Measurements from ENCODE around the gene OR1B1.

DNA sequence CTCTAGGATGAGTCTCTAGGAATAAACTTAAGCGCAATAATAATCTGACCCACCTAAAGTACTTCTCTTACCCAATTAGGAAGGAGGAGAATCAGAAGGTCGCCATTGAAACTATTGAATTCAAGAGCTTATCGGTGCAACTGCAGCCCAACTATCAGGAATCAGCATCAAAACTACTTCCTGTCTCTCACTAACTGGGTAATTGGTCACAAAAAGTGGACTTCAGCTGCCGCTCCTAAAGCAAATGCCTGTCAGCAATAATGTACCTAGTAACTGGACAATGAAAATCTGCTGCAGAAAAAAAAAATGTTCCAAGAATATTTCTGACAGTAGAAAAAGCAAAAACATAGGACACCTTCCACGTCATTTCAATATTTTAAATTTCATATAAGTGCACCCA is 77.6 kb downstream of the OR1B1 start:
- TF ChIP-seq, protein P1, sequence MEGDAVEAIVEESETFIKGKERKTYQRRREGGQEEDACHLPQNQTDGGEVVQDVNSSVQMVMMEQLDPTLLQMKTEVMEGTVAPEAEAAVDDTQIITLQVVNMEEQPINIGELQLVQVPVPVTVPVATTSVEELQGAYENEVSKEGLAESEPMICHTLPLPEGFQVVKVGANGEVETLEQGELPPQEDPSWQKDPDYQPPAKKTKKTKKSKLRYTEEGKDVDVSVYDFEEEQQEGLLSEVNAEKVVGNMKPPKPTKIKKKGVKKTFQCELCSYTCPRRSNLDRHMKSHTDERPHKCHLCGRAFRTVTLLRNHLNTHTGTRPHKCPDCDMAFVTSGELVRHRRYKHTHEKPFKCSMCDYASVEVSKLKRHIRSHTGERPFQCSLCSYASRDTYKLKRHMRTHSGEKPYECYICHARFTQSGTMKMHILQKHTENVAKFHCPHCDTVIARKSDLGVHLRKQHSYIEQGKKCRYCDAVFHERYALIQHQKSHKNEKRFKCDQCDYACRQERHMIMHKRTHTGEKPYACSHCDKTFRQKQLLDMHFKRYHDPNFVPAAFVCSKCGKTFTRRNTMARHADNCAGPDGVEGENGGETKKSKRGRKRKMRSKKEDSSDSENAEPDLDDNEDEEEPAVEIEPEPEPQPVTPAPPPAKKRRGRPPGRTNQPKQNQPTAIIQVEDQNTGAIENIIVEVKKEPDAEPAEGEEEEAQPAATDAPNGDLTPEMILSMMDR (IDR thresholded peaks at IDR 0.05): no peak
- TF ChIP-seq POLR2A (IDR thresholded peaks at IDR 0.05): no peak
